Embryonic facial prominence (tissue), 1 donor: ENCODE results near the gene PMEPA1.

Experiments
- DNase-seq: peaks from one replicate; pipeline ENCODE4 v3.0.0-alpha.2; 2016; ENCODE audit errors: extremely low spot score

The PMEPA1 gene

DNA sequence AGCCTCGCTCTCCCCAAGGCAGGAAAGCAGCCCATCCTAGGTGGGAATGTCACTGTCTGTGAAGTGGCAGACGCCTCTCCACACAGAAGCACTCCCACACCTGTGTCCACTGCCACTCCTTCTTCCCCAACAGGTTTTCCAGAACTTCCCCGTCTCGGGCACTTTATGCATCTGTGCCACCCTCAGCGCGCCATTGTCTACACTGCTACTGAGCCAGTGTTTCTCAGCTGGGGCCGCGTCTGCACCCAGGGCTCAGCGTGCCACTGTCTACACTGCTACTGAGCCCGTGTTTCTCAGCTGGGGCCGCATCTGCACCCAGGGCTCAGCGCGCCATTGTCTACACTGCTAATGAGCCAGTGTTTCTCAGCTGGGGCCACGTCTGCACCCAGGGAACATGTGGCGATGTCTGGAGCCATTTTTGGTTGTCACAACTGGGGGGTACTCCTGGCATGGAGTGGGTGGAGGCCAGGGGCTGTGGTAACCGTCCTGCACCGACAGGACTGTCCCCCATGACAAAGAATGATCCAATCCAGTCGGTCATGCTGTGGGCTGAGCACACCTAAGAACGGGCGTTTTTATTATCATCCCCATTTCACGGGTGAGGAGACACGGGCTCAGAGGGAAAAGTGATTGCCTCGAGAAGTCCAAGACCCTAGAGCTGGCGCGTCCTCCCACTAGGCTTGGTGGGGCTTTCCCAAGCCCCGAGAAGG, 47.9 kb downstream of the PMEPA1 start:
- DNase-seq, result no peak

DNA sequence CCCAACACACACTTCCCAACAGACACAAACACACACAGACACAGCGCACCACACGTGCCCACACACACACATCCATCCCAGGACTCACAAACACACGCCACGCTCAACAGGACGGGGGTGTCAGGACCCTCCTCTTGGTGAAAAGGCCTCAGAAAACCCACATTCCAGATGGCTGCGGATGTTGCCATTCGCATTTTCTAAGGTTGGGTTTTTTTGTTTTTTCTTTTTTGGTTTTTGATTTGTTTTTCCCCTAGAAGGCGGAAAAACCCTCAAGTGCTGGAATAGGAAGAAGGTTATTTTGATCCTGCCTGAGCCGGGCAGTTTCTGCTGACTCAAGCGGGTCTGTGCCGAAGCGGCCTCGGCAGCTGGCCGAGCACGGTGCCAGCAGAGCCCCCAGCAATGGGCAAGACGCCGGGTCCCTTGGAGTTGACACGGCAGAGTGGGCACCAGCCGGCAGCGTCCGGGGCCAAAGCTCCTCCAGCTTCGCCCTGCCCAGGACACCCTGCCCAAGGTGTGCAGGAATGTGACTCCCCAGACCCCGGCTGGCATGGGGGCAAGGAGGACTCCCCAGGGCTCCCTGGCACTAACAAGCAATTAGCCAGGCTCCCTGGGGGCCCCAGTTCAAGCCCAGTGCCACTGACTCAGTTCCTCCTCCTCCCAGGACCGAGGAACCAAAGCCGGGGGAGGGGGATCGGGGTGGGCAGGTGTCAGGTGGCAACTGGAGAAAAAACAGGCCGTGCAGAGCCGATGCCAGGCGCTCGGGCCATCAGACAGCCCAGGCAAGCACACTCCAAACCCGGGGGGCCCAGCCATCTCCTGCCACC, 48.7 kb downstream of the PMEPA1 start:
- DNase-seq, result no peak

DNA sequence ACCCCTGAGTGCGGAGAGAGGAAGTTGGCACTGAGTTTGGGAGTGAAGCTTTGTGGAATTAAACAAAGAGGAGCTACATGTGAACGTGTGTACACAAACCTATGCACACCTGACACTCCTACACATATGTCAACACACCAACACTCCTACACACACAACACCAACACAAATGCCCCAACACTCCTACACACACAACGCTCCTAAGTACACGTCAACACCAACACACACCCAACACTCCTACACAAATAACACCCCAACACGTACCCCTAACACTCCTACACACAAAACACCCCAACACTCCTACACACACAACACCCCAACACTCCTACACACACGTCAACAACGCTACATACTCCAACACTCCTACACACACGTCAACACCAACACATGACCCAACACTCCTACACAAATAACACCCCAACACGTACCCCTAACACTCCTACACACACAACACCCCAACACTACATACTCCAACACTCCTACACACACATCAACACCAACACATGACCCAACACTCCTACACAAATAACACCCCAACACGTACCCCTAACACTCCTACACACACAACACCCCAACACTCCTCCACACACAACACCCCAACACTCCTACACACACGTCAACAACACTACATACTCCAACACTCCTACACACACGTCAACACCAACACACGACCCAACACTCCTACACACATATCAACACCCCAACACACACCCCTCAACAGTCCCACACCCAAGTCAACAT, 49.5 kb downstream of the PMEPA1 start:
- DNase-seq, result no peak

DNA sequence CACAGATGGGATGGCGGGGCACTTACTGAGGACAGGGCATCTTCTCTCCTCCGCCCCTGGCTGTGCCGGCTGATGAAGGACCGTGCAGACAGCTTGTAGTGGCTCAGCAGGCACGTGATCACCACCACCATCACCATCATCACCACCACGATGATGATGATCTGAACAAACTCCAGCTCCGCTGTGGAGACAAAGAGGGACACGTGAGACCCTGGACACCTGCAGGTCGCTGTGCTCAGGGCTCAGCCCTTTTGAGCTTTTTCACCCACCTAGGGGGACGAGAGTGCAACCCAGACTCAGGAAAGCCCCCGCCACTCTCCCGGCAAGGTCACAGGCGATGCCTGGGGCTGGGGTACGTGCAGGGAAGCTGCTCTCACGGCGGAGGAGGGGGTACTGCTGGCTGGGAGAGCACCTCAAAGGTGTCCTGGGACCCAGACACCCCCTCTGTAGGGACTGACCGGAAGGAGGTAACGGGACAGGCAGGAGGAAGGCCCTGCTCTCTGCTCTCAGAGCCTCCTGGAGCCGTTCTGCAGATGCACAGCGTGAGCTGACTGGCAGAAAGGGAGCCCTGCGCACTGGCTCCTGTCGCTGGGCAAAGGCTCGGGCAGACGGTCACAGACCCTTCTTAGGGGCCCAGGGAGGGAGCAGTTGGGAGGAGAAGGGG, 50.2 kb downstream of the PMEPA1 start:
- no peak for DNase-seq

DNA sequence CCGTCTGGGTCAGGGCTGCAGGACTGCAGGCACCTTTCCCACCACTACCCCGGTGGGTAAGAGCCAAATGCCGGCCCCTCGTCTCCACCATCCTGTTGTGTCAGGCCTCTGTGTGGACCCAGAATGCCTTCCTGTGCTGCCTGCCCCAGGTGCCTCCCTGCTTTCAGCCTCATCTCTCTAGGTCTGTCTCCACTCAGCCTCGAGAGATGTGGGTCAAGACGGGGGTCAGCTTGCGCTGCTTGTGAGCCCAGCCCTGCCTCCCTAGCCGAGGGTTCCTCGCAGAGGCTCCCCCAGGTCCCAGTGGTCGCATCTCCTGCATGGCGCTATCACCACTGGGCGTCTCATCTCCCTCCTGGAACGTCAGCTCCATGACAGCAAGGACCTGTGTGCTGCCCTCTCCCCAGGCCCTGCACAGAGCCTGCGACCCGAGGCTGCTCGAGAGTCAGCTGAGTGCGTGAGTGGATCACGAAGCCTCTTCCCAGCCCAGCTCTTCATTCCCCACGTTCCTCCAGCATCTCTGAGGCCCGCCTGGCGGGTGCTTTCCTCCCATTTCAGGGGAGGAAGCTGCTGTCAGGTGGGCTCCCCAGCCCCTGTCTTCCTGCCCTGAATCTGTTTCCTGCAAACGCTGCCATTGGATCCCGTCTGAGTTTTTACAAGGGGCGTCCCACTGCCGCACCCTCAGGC, 50.8 kb downstream of the PMEPA1 start:
- no peak for DNase-seq

DNA sequence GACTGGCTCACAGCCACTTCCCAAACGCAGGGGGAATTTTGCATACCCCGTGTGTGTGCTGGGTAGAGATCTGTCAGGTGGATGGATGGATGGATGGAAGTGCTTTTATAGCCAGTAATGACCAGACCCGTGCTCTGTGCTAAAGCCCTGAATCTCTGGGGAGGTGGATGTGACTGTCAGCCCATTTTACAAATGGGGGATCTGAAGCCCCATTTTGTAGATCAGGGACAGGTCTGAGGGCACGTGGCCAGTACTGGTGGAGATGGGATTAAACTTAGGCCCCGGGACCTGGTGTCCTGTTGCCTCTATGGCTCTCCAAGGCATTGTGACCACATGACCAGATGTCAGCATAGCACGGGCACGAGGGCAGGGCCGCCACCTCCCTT, 51.4 kb downstream of the PMEPA1 start:
- no peak for DNase-seq

DNA sequence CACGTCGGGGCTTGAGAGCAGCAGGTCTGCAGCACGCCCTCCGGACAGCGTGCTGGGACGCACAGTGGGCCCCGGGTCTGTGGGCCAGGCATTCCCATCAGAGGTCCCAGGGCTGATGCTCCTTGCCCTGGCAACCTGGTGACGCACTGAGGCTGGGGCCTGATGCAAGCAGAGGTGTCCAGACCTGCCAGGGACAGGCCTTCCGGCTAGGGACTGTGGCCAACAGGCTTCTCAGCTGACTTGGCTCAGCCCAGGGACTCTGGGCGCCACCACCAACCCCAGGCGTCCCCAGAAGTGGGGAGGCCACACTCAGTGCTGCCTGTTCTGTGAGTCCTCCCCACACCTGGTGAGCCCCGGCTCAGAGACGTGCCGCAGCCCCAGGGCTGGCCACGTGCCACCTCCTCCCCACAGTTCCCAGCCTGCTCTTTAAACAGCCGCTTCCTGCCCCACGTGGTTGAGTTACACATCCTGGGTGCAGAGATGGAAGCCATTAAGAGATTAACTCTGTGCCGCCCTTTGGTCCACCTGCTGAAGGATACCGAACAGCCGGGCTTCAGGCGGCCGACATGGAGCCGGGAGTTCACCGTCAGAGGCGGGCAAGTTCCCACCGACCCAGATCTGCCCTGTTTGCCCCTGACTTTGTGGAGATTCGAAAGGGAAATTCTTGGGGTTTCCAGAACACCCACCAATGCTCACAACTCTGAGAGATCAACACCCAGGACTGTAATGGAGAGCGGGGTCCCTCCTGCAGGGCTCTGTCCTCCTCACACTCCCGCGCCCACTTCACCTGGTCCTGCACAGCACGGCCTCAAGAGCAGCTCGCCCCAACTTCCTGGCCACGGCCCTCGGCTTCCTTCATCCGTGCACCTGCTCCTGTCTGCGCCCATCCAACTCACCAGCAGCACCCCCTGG, 52.0 kb downstream of the PMEPA1 start:
- DNase-seq, result no peak

DNA sequence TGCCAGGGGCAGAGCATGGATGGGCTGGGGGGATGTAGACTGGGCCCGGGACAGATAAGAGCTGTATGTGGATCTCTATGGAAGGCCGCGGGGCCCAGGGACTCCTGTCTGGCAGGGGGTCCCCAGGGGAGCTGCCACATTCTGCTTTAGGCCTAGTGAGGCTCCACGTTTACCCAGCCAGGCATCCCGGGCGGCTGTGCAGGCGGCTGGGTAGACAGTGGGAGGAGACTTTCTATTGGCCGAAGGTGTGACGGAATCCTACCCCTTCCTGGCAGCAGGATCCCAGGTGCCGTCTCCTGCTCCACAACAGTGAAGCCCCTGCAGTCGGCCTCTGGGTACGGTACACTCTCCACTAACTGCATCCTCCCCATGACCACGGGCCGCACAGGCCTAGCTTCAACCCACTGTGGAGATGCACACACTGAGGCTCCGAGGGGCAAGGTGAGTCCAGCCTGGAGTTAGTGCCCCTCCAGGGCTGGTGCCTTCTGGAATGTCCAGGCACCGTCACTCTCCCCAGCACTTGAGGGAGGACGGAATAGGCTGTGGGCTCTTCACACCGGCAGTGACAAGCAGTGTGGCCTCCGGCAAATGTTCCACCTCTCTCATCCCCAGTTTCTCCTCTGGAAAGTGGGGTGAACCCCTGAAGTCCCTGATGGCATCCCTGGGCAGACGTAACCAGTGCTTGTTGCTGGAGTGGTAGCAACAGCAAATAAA, 52.8 kb downstream of the PMEPA1 start:
- DNase-seq, result no peak

DNA sequence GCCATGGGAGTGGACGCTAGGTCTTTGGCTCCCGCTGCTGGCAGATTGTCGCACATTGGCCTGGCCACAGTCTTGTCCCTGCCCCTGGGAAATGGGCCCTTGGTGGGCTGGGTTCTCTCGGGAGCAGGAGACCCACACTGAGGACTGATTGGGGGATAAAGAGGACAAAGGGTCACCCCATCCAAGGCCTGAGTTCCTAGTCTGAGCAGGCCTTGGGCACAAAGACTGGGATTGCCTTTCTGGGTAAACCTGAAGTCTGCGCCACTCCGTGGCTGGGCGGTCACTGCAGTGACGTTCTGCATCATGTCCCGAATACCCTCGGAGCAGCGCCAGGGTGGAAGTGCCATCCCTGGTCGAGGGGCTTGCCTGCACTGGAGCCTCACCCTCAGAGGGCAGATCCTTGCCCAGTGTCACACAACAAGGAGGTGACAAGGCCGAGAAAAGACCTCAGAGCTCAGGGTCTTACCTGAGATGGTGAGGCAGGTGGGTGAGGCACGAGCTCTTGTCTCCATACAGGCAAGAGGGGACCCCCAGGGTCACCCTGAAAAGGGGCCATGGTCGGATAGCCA, 53.5 kb downstream of the PMEPA1 start:
- DNase-seq, result no peak

DNA sequence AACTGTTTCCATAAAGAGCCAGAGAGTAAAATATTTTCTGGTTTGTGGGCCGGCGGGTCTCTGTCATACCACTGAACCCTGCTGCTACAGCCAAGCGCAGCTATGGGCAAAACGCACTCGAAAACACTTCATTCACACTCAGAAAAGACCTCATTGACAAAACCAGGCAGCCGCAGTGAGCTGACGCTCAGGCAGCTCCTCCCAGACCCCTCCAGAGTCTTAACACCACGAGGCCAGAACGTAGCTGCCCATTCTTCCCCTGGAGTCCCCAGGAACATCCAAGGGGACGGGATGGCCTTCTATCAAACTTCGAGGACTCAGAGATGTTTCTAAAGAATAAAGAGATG, 54.0 kb downstream of the PMEPA1 start:
- no peak for DNase-seq

DNA sequence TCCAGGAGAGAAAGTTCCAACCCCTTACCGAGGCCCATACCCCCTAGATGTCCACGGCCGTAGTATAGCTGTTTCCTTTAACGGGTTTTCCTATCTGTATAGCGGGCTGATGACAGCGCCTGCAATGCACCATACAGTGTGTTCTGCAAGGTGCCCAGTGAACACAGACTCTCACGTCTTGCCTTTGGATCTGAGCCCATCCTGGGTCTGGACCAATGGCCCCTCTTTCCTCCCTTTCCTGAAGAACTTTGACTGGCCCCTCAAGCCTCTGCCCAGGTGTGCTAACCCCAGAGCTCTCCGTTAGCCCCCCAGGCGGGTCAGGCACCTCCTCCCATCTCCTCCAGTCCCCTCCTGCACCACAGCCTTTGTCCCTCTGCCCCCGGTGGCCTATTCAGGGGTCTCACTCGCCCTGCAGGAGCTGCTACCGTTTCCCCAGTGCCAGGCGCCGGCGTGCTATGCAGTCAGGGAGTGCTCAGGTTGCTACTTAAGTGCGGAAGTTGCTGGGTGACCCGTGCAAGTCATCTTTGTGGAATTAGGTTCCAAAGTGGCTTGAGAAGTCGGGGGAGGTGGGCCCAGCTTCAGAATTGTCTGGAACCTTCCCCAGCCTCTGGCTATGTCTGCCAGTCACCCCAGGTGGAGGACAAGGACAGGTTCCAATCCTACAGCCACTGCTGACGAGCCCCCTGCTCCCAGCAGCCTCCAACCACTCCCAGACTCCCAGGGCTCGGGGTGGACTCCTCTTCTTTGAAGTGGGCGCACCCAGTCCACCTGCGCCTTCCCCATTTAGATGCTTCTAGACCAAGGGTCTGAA, 54.6 kb downstream of the PMEPA1 start:
- DNase-seq, result no peak

DNA sequence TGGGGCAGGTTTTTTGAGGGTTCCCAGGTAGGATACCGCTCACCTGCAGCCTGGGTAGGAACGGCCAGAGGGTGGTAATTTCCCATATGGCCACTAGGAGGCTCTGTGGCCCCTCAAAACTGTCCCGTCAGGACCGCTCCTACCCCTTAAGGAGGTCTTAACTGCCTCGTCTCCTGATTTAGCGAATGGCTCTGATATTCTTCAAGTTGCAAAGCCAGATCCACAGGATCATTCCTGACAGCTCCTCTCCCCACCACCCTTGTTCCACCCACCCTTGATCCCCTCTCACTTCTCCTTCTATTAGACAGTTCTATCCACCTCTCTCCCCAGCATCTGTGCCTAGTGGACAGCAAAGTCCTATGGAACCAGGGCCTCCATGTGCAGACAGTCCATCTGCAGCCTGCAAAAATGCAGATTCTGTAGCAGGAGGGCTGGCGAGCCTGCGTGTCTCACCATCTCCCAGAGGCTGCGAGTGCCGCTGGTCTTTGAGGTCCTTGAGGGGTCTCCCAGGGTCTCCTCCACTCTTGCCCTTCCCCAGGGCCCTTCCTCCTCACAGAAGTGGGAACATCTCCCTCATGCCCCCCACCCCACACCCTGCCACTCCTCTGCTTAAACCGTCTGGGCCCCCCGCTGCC, 55.3 kb downstream of the PMEPA1 start:
- DNase-seq, result peak; percentile 19

DNA sequence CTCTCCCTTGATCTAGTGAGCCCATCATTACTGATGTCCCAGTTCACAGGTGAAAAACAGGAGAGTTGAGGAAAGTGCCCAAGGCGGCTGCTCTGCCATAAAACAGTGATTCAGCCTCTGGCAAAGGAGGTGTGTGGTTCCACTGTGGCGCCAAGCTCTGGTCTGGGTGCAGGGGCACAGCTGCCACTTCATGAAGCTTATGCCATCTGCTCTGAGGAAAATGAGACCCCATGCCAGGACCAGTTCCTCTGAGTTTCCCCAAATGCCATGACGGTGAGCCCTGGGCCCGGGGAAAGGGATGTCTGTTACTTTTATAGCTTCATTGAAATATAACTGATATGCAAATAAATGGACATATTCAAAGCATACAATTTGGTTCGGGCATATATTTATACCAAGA, 55.9 kb downstream of the PMEPA1 start:
- DNase-seq, result no peak

DNA sequence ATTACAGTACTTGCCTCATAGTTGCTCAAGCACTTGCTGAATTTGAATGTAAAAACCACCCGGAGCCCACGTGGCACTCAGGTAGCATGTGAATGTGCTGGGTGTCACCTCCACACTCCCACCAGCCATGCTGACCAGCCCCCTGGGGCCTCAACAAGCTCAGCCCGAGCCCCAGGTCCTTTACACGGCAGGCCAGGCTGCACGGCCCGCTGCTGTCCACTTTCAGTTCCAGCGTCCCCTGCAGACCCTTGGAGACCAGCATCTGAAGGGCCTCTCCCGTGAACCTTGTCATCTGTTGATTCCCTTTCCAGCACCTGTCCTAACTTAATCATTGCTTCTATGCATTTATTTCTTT, 56.3 kb downstream of the PMEPA1 start:
- no peak for DNase-seq

DNA sequence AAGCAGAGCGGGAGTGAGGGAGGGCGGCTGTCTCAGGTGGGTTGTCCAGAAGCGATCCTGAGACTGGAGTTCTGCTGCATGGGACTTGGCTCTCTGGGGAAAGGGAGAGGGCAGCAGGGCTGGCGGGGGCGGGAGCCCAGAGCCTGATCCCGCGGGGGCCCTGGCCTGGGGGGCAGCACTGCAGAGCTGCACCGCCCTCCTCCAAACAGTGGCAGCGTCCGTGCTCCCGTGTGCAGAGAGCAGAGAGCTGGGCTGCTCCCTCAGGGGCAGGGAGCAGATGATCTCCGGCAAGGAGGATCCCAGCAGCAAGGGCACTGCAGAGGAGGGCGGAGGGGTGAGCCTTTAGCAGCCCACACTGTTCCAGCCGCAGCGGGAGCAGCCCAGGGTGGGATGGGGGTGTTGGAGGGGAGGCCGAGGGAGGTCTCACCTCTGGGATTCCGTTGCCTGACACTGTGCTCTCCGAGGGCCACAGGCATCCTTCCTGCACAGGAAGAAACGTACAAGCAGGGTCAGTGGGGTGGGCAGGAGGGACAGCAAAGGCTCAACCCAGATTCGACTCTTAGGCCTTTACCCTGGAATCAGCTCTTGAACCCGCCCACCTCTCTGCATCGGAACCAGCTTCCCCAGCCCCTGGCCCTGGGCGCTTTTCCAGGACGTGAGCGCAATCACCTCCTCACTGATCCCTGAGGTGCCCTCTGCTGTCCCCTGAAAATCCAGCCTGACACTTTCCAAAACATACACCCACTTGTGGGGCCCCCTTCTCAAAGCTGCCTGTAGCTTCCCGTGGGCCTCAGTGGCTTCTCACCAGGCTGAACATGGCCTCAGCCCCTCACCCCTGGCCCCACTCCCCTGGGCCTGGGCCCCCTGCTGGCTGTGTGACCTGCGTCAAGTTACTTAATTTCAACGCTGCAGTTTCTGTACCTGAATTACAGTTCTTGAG, 56.9 kb downstream of the PMEPA1 start:
- DNase-seq, result no peak

DNA sequence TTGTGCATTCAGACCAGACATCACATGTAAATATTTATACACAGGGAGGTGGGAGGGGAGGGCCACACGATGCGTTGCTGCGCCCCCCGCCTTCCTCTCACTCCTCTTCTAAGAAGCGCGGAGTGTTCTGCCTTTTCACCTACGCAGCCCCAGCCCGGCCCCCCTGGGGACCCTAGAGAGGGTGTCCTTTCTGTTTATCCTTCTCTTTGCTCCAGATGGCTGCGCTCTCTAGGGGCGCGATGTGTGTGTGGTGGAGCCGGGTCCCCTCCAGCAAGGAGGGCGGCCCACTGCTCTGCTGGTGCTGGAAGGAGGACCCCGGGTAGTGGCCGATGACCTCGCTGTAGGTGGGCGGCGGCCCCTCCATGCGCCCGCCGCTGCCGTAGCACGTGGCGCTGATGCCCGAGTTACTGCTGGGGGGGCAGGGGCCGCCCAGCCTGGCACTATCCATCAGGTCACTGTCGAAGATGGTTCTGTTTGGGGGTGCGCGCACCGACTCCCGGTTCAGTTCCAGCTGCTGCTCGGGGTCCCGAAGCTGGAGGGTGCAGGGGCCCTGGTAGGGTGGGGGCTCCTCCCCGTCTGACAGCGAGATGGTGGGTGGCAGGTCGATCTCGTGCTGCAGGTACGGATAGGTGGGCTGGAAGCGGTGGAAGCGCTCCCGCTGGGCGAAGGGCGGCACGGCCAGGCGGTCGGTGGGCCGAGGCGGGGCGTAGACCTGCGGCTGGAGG, 57.8 kb downstream of the PMEPA1 start:
- DNase-seq, result no peak
